ENCODE results near the gene STXBP6. TPM values are rescaled to one million over a fixed set of nuclear protein-coding genes. Genes with fewer than 3 reads are reported as not detected.
A peak's percentile ranks its signal among the peaks of the same experiment; 100 is the strongest.
"Not testable (repeated sequence)": the region's sequence is repeated elsewhere in the genome, so short reads cannot be mapped to it uniquely, and the experiment has no call there.

STXBP6 gene
- polyA plus RNA-seq, 2 donors: 1.9 to 2.2 TPM

GRCh38 chr14:24965578-24965933 lies 84.4 kb downstream of the STXBP6 start:
- Histone ChIP-seq H3K4me3 (ENCODE audit: low read depth in 1 of 2, low read length in 2 of 2) (no peak overlapping the region), H3K9me3 (ENCODE audit: control insufficient read depth in 2 of 2, insufficient read depth in 1 of 2, low read depth in 1 of 2, low read length in 1 of 2) (no peaks in the 10 kb centered on the region), H3K27ac (ENCODE audit: low read depth in 2 of 2, low read length in 1 of 2) (peak overlapping the region; percentile 52 to 64), H3K4me1 (ENCODE audit: control insufficient read depth in 2 of 2, insufficient read depth in 2 of 2, low read length in 1 of 2) (peaks cover 0 to 3% of the 10 kb centered on the region in 2 donors), H3K27me3 (ENCODE audit: control insufficient read depth in 1 of 2, insufficient read depth in 2 of 2, low read length in 2 of 2) (no peaks in the 10 kb centered on the region), H3K36me3 (ENCODE audit: control insufficient read depth in 2 of 2, insufficient read depth in 2 of 2, low read length in 1 of 2) (no peaks in the 10 kb centered on the region)
- 69 to 86% methylated on average over 1 of the region's 1 CpG for WGBS, 2 donors

DNA sequence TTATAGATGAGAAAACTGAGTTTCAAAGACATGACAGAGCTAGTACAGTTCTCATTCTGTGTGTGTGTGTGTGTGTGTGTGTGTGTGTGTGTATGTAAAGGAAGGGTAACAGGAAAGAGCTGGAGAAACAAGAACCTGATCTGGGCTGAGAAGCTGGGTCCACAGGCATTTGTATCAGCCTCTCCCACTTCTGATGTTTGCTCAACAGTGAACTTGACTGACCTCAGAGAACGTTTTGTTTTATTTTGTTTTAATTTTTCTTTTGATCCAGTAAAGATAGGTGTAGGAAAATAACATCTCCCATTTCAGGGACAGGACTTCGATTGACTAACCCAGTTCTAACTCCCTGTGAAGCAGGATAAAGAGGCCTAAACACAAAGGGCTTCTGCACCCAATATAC lies 85.4 kb downstream of the STXBP6 start:
- no peak overlapping the region for H3K4me3 ChIP-seq (ENCODE audit: low read depth in 1 of 2, low read length in 2 of 2)
- 53 to 56% methylated on average over 2 of the region's 2 CpGs for WGBS, 2 donors
- peak overlapping the region in 1 of 2 donors; percentile 21 for H3K27ac ChIP-seq (ENCODE audit: low read depth in 2 of 2, low read length in 1 of 2)
- no peaks in the 10 kb centered on the region for H3K27me3 ChIP-seq (ENCODE audit: control insufficient read depth in 1 of 2, insufficient read depth in 2 of 2, low read length in 2 of 2)
- H3K36me3 ChIP-seq (ENCODE audit: control insufficient read depth in 2 of 2, insufficient read depth in 2 of 2, low read length in 1 of 2): no peaks in the 10 kb centered on the region
- H3K9me3 ChIP-seq (ENCODE audit: control insufficient read depth in 2 of 2, insufficient read depth in 1 of 2, low read depth in 1 of 2, low read length in 1 of 2): no peaks in the 10 kb centered on the region
- peaks cover 0 to 3% of the 10 kb centered on the region in 2 donors for H3K4me1 ChIP-seq (ENCODE audit: control insufficient read depth in 2 of 2, insufficient read depth in 2 of 2, low read length in 1 of 2)

- Histone ChIP-seq H3K27ac (ENCODE audit: low read depth in 2 of 2, low read length in 1 of 2) (peak overlapping the region; percentile 14 to 24), H3K4me1 (ENCODE audit: control insufficient read depth in 2 of 2, insufficient read depth in 2 of 2, low read length in 1 of 2) (peaks cover 0 to 3% of the 10 kb centered on the region in 2 donors), H3K36me3 (ENCODE audit: control insufficient read depth in 2 of 2, insufficient read depth in 2 of 2, low read length in 1 of 2) (no peaks in the 10 kb centered on the region), H3K9me3 (ENCODE audit: control insufficient read depth in 2 of 2, insufficient read depth in 1 of 2, low read depth in 1 of 2, low read length in 1 of 2) (no peaks in the 10 kb centered on the region), H3K27me3 (ENCODE audit: control insufficient read depth in 1 of 2, insufficient read depth in 2 of 2, low read length in 2 of 2) (no peaks in the 10 kb centered on the region), H3K4me3 (ENCODE audit: low read depth in 1 of 2, low read length in 2 of 2) (no peak overlapping the region)
- WGBS, 2 donors: 90 to 93% methylated on average over 2 of the region's 2 CpGs
Observed at GRCh38 chr14:24964048-24964447, 85.9 kb downstream of the STXBP6 start.

DNA sequence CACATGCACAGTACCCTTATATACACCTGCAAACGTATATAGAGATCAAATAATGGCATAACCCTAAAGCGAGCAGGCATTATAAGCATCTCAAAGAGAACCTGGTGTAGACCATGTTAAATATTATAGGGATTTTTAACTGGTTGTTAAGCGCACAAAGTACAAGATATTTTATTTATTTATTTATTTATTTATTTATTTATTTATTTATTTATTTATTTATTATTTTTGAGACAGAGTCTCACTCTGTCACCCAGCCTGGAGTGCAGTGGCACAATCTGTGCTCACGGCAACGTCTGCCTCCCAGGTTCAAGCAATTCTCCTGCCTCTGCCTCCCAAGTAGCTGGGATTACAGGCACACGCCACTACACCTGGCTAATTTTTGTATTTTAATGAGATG lies 87.8 kb downstream of the STXBP6 start:
- WGBS, 2 donors: 92 to 95% methylated on average over 6 of the region's 6 CpGs
- not testable (repeated sequence) for H3K36me3 ChIP-seq (ENCODE audit: control insufficient read depth in 2 of 2, insufficient read depth in 2 of 2, low read length in 1 of 2); H3K27ac ChIP-seq (ENCODE audit: low read depth in 2 of 2, low read length in 1 of 2); H3K4me3 ChIP-seq (ENCODE audit: low read depth in 1 of 2, low read length in 2 of 2); H3K4me1 ChIP-seq (ENCODE audit: control insufficient read depth in 2 of 2, insufficient read depth in 2 of 2, low read length in 1 of 2); H3K9me3 ChIP-seq (ENCODE audit: control insufficient read depth in 2 of 2, insufficient read depth in 1 of 2, low read depth in 1 of 2, low read length in 1 of 2); H3K27me3 ChIP-seq (ENCODE audit: control insufficient read depth in 1 of 2, insufficient read depth in 2 of 2, low read length in 2 of 2)

DNA sequence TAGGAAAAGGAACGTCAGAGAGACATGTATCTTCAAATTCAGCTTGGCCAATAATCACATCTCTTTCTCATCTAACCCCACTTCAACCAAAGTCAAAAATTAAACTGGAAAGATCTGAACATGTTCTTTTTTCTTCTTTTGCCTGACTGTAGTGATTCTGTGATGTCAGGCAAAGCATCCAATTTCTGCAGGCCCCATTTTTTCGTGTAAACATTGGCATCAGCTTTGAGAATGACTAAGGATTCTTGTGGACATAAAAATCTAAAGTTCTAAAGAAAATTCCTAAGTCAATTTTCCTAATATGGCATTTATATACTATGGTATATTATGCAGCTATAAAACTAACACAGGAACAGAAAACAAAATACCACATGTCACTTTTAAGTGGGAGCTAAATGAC lies 89.1 kb downstream of the STXBP6 start:
- Histone ChIP-seq H3K36me3 (ENCODE audit: control insufficient read depth in 2 of 2, insufficient read depth in 2 of 2, low read length in 1 of 2) (no peaks in the 10 kb centered on the region), H3K27me3 (ENCODE audit: control insufficient read depth in 1 of 2, insufficient read depth in 2 of 2, low read length in 2 of 2) (no peaks in the 10 kb centered on the region), H3K27ac (ENCODE audit: low read depth in 2 of 2, low read length in 1 of 2) (peak overlapping the region in 1 of 2 donors; percentile 56), H3K9me3 (ENCODE audit: control insufficient read depth in 2 of 2, insufficient read depth in 1 of 2, low read depth in 1 of 2, low read length in 1 of 2) (no peaks in the 10 kb centered on the region), H3K4me3 (ENCODE audit: low read depth in 1 of 2, low read length in 2 of 2) (no peak overlapping the region), H3K4me1 (ENCODE audit: control insufficient read depth in 2 of 2, insufficient read depth in 2 of 2, low read length in 1 of 2) (peaks cover 0 to 3% of the 10 kb centered on the region in 2 donors)
- WGBS, 2 donors: 32 to 46% methylated on average over 2 of the region's 2 CpGs

DNA sequence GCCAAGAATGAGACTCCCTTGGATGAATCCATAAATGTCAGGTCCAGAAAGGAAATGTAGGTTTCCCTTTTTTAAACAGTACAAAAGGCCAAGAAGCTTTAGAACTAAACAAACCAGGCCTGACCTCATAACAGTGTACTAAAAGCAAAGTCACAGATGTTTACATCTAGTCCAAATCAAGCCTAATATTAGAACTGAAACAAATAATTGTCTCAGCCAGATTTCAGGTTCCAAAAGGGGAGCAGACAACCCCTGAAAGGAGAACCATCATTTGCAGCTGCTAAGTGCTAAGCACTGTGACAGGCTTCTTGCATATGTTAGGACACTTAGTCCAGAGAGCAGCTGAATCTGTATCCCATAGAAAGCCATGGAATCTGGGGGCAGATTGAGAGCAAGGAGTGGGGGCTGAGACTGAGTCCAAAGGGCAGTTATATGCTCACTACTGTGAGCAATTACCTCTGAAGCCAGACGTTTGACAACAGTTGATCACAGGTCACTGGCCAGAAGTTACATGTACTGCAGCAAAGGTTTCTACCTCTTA lies 90.1 kb downstream of the STXBP6 start:
- Histone ChIP-seq H3K4me3 (ENCODE audit: low read depth in 1 of 2, low read length in 2 of 2) (no peak overlapping the region), H3K27ac (ENCODE audit: low read depth in 2 of 2, low read length in 1 of 2) (peak overlapping the region; percentile 57 to 58), H3K27me3 (ENCODE audit: control insufficient read depth in 1 of 2, insufficient read depth in 2 of 2, low read length in 2 of 2) (no peaks in the 10 kb centered on the region), H3K4me1 (ENCODE audit: control insufficient read depth in 2 of 2, insufficient read depth in 2 of 2, low read length in 1 of 2) (peaks cover 2 to 6% of the 10 kb centered on the region in 2 donors), H3K9me3 (ENCODE audit: control insufficient read depth in 2 of 2, insufficient read depth in 1 of 2, low read depth in 1 of 2, low read length in 1 of 2) (no peaks in the 10 kb centered on the region), H3K36me3 (ENCODE audit: control insufficient read depth in 2 of 2, insufficient read depth in 2 of 2, low read length in 1 of 2) (no peaks in the 10 kb centered on the region)
- WGBS, 2 donors: 36 to 46% methylated on average over 1 of the region's 1 CpG

DNA sequence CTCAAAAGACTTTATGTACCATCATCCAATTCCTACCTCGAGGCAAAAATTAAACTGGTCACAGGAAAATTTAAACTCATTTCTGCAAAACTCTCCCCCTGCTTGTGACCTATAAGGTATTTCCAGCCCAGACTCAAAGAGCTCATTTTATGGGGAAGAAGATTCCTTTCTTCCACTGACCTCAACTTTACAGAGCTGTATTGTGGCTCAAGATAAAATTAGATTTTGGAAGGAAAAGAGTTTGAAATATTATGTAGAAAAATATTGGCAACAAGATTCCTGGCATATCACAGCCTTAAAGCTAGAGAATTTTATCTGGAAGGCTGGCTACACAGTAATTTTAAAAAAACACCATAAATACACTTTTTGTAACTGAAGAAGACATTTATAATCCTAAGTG lies 91.7 kb downstream of the STXBP6 start:
- Histone ChIP-seq H3K27ac (ENCODE audit: low read depth in 2 of 2, low read length in 1 of 2) (no peak overlapping the region), H3K9me3 (ENCODE audit: control insufficient read depth in 2 of 2, insufficient read depth in 1 of 2, low read depth in 1 of 2, low read length in 1 of 2) (no peaks in the 10 kb centered on the region), H3K27me3 (ENCODE audit: control insufficient read depth in 1 of 2, insufficient read depth in 2 of 2, low read length in 2 of 2) (no peaks in the 10 kb centered on the region), H3K4me1 (ENCODE audit: control insufficient read depth in 2 of 2, insufficient read depth in 2 of 2, low read length in 1 of 2) (peaks cover 2 to 3% of the 10 kb centered on the region in 2 donors), H3K36me3 (ENCODE audit: control insufficient read depth in 2 of 2, insufficient read depth in 2 of 2, low read length in 1 of 2) (no peaks in the 10 kb centered on the region), H3K4me3 (ENCODE audit: low read depth in 1 of 2, low read length in 2 of 2) (no peak overlapping the region)
- WGBS, 2 donors: 60% methylated on average over 1 of the region's 1 CpG

DNA sequence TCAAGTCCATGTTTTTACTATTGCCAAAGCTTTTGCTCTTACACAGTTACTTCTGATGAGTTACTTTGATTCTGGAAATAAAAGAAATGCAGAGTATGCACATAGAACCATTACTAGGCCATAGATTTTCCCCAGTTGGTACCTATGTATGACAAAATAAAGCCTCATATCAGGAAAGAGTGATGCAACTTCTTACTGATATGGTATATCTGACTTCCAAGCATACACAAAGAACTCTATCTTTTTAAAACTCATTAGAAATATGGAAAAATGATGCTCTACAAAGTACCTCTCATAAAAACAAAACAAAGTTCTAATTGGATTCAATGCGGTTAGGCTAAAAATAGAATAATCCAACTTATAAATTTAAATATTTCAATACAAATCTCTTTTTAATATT lies 92.1 kb downstream of the STXBP6 start:
- Histone ChIP-seq H3K4me1 (ENCODE audit: control insufficient read depth in 2 of 2, insufficient read depth in 2 of 2, low read length in 1 of 2) (peaks cover 2 to 3% of the 10 kb centered on the region in 2 donors), H3K9me3 (ENCODE audit: control insufficient read depth in 2 of 2, insufficient read depth in 1 of 2, low read depth in 1 of 2, low read length in 1 of 2) (no peaks in the 10 kb centered on the region), H3K36me3 (ENCODE audit: control insufficient read depth in 2 of 2, insufficient read depth in 2 of 2, low read length in 1 of 2) (no peaks in the 10 kb centered on the region), H3K27me3 (ENCODE audit: control insufficient read depth in 1 of 2, insufficient read depth in 2 of 2, low read length in 2 of 2) (no peaks in the 10 kb centered on the region), H3K4me3 (ENCODE audit: low read depth in 1 of 2, low read length in 2 of 2) (no peak overlapping the region), H3K27ac (ENCODE audit: low read depth in 2 of 2, low read length in 1 of 2) (no peak overlapping the region)
- 76 to 82% methylated on average over 1 of the region's 1 CpG for WGBS, 2 donors

DNA sequence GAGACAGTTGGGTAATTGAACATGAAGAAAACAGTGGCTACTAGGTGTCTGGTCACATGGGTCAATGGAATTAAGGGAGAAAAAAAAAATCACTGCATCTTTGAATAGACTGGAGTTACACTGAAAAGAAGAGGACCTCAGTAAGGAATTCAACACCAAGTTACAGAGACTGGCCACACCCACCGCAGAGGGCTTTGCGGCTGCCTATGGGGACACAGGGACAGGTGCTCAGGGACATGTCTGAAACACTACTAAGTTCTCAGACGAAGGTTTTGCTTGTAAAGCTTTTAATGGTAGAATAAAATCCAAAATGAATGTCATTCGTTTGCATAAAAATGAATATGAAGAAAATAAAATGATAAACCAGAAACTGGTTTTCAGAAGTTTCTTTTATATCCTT lies 93.8 kb downstream of the STXBP6 start:
- no peak overlapping the region for H3K27ac ChIP-seq (ENCODE audit: low read depth in 2 of 2, low read length in 1 of 2)
- H3K4me3 ChIP-seq (ENCODE audit: low read depth in 1 of 2, low read length in 2 of 2): no peak overlapping the region
- H3K9me3 ChIP-seq (ENCODE audit: control insufficient read depth in 2 of 2, insufficient read depth in 1 of 2, low read depth in 1 of 2, low read length in 1 of 2): no peaks in the 10 kb centered on the region
- peaks cover 2 to 3% of the 10 kb centered on the region in 2 donors for H3K4me1 ChIP-seq (ENCODE audit: control insufficient read depth in 2 of 2, insufficient read depth in 2 of 2, low read length in 1 of 2)
- no peaks in the 10 kb centered on the region for H3K27me3 ChIP-seq (ENCODE audit: control insufficient read depth in 1 of 2, insufficient read depth in 2 of 2, low read length in 2 of 2)
- no peaks in the 10 kb centered on the region for H3K36me3 ChIP-seq (ENCODE audit: control insufficient read depth in 2 of 2, insufficient read depth in 2 of 2, low read length in 1 of 2)
- WGBS, 2 donors: 75 to 83% methylated on average over 4 of the region's 4 CpGs

DNA sequence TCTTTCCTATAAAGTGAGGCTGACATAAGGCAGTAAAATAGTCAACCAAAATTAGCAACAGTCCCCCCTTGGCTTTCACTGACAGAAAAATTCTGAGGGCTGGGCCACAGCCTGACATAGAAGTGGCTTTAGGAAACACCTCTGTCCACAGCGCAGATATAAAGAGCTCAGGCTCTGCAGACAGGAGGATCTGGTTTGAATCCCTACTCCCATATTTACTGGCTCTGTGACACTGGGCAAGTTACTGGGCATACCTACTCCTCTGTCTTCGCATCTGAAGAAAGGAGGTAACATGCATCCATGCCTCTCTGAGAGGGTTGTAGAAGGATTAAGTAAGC lies 95.3 kb downstream of the STXBP6 start:
- 93 to 94% methylated on average over 2 of the region's 2 CpGs for WGBS, 2 donors
- no peak overlapping the region for H3K27ac ChIP-seq (ENCODE audit: low read depth in 2 of 2, low read length in 1 of 2)
- H3K4me3 ChIP-seq (ENCODE audit: low read depth in 1 of 2, low read length in 2 of 2): no peak overlapping the region
- no peaks in the 10 kb centered on the region for H3K27me3 ChIP-seq (ENCODE audit: control insufficient read depth in 1 of 2, insufficient read depth in 2 of 2, low read length in 2 of 2)
- no peaks in the 10 kb centered on the region for H3K9me3 ChIP-seq (ENCODE audit: control insufficient read depth in 2 of 2, insufficient read depth in 1 of 2, low read depth in 1 of 2, low read length in 1 of 2)
- H3K36me3 ChIP-seq (ENCODE audit: control insufficient read depth in 2 of 2, insufficient read depth in 2 of 2, low read length in 1 of 2): no peaks in the 10 kb centered on the region
- peaks cover 2 to 3% of the 10 kb centered on the region in 2 donors for H3K4me1 ChIP-seq (ENCODE audit: control insufficient read depth in 2 of 2, insufficient read depth in 2 of 2, low read length in 1 of 2)

Data from esophagus (tissue), 2 donors.